ENCODE measurements around the gene KCNMA1. TPM values are rescaled to one million over a fixed set of nuclear protein-coding genes. Genes with fewer than 3 reads are reported as not detected.

KCNMA1 gene
- total RNA-seq, 1 experiment from 2014 or later = 0.45 TPM

DNA sequence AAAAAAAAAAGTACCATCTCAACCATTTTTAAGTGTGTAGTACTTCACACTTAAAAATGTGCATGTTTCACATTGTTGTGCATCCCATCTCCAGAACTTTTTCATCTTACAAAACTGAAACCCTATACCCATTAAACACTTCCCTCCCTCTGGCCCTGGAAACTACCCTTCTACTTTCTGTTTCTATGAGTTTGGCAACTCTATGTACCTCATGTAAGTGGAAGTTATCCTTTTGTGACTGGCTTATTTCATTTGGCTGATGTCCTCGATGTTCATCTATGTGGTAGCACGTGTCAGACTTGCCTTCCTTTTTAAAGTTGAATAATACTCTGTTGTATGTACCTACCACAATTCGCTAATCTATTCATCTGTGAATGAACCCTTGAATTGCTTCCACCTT, 12.2 kb downstream of the KCNMA1 start:
- no peaks in the 10 kb centered on the region for H3K9me3 Mint-ChIP-seq (ENCODE audit: low read depth, unreplicated experiment)
- DNase-seq = no peak
- H3K4me3 Mint-ChIP-seq (ENCODE audit: low read depth, unreplicated experiment) = no peak overlapping the region
- intact Hi-C loops (cut with micrococcal nuclease; ENCODE audit: unreplicated experiment) = no loop called here
- no peaks in the 10 kb centered on the region for H3K36me3 Mint-ChIP-seq (ENCODE audit: insufficient read depth, unreplicated experiment)
- peaks cover 8% of the 10 kb centered on the region for H3K4me1 Mint-ChIP-seq (ENCODE audit: low read depth, unreplicated experiment)
- BruUV-seq (replicated peaks) = no TSS peak
- CTCF ChIA-PET = no interaction called here
- no peak for TF ChIP-seq CTCF (IDR thresholded peaks at IDR 0.05; ENCODE audit: unreplicated experiment)
- H3K27ac Mint-ChIP-seq (ENCODE audit: unreplicated experiment) = no peak overlapping the region
- peaks cover 40% of the 10 kb centered on the region for H3K27me3 Mint-ChIP-seq (ENCODE audit: unreplicated experiment)

GRCh38 chr10:77622889-77623291, 14.7 kb downstream of the KCNMA1 start:
- H3K4me3 Mint-ChIP-seq (ENCODE audit: low read depth, unreplicated experiment) = no peak overlapping the region
- CTCF ChIA-PET = no interaction called here
- H3K27ac Mint-ChIP-seq (ENCODE audit: unreplicated experiment) = no peak overlapping the region

GRCh38 chr10:77620731-77621130, 16.9 kb downstream of the KCNMA1 start:
- Mint-ChIP-seq H3K4me3 (ENCODE audit: low read depth, unreplicated experiment) (no peak overlapping the region), H3K36me3 (ENCODE audit: insufficient read depth, unreplicated experiment) (no peaks in the 10 kb centered on the region), H3K9me3 (ENCODE audit: low read depth, unreplicated experiment) (no peaks in the 10 kb centered on the region), H3K27ac (ENCODE audit: unreplicated experiment) (no peak overlapping the region), H3K4me1 (ENCODE audit: low read depth, unreplicated experiment) (no peaks in the 10 kb centered on the region), H3K27me3 (ENCODE audit: unreplicated experiment) (peaks cover 67% of the 10 kb centered on the region)
- BruUV-seq (replicated peaks) = no TSS peak
- no peak for DNase-seq
- CTCF ChIA-PET = no interaction called here
- intact Hi-C loops (cut with micrococcal nuclease; ENCODE audit: unreplicated experiment) = no loop called here
- no peak for TF ChIP-seq CTCF (IDR thresholded peaks at IDR 0.05; ENCODE audit: unreplicated experiment)

More at GRCh38 chr10:77622889-77623291, 14.7 kb downstream of the KCNMA1 start:
- H3K4me1 Mint-ChIP-seq (ENCODE audit: low read depth, unreplicated experiment) = no peaks in the 10 kb centered on the region
- no peaks in the 10 kb centered on the region for H3K9me3 Mint-ChIP-seq (ENCODE audit: low read depth, unreplicated experiment)
- TF ChIP-seq CTCF (IDR thresholded peaks at IDR 0.05; ENCODE audit: unreplicated experiment) = no peak
- H3K36me3 Mint-ChIP-seq (ENCODE audit: insufficient read depth, unreplicated experiment) = no peaks in the 10 kb centered on the region
- no TSS peak for BruUV-seq (replicated peaks)
- intact Hi-C loops (cut with micrococcal nuclease; ENCODE audit: unreplicated experiment) = no loop called here
- no peak for DNase-seq
- peaks cover 63% of the 10 kb centered on the region for H3K27me3 Mint-ChIP-seq (ENCODE audit: unreplicated experiment)

GRCh38 chr10:77619964-77620703, 17.5 kb downstream of the KCNMA1 start:
- Mint-ChIP-seq H3K27ac (ENCODE audit: unreplicated experiment) (no peak overlapping the region), H3K27me3 (ENCODE audit: unreplicated experiment) (peaks cover 70% of the 10 kb centered on the region), H3K4me3 (ENCODE audit: low read depth, unreplicated experiment) (no peak overlapping the region), H3K36me3 (ENCODE audit: insufficient read depth, unreplicated experiment) (no peaks in the 10 kb centered on the region), H3K4me1 (ENCODE audit: low read depth, unreplicated experiment) (no peaks in the 10 kb centered on the region), H3K9me3 (ENCODE audit: low read depth, unreplicated experiment) (no peaks in the 10 kb centered on the region)
- intact Hi-C loops (cut with micrococcal nuclease; ENCODE audit: unreplicated experiment) = no loop called here
- DNase-seq = no peak
- no TSS peak for BruUV-seq (replicated peaks)
- no peak for TF ChIP-seq CTCF (IDR thresholded peaks at IDR 0.05; ENCODE audit: unreplicated experiment)
- CTCF ChIA-PET = interaction anchor here (0.8 kb wide), 1 partner anchor 11 kb away, joined by 3 read pairs; no protein-coding TSS in a partner anchor
